GM12878 (cell line): ENCODE measurements around the gene ANAPC5. TPM values are rescaled to one million over a fixed set of nuclear protein-coding genes. Genes with fewer than 3 reads are reported as not detected.
A peak's percentile ranks its signal among the peaks of the same experiment; 100 is the strongest.

ENCODE experiments used
- ATAC-seq: fragments of 200-7000 bp; cut with Tn5 transposase; 3 replicates; pipeline ENCODE4 v1.9.1; 2020; ENCODE audit warnings: mild to moderate bottlenecking, moderate library complexity
- BruUV-seq: library from RNA; stranded (reverse); fragments of 400-500 nt; replicated peaks from 2 replicates; lab custom pipeline; 2021; lab: Mats Ljungman, UMichigan
- CTCF ChIA-PET: fragments of 300-600 bp; sonication (Branson Sonifier 250); formaldehyde crosslinking; extraction: SDS; loops from one replicate; lab custom pipeline; 2021; ENCODE audit warnings: inconsistent platforms; lab: Yijun Ruan, JAX
- POLR2A ChIA-PET: fragments of 350-600 bp; formaldehyde crosslinking; extraction: SDS; loops from one replicate; lab custom pipeline; 2021; ENCODE audit warnings: inconsistent platforms; lab: Charles Lee
- RAD21 ChIA-PET: fragments of 300-600 bp; sonication (Branson Sonifier 250); formaldehyde crosslinking; loops from one replicate; lab custom pipeline; 2023; ENCODE audit warnings: antibody characterized with exemption; ENCODE audit not compliant: unreplicated experiment; lab: Charles Lee
- SMC1A ChIA-PET: fragments of 300-600 bp; sonication (Branson Sonifier 250); formaldehyde crosslinking; loops from one replicate; lab custom pipeline; 2023; ENCODE audit not compliant: unreplicated experiment, uncharacterized antibody; lab: Charles Lee
- DNase-seq: peaks from one replicate; pipeline ENCODE4 v3.0.0-alpha.2; 2011; ENCODE audit warnings: low read depth, low spot score
- FAIRE-seq: peaks from 3 replicates; lab custom pipeline; 2011; peaks lifted over from hg19 to GRCh38; lab: Jason Lieb, UNC
- H2AFZ ChIP-seq: 2 replicates; pipeline ENCODE4 v1.6.0; 2011; ENCODE audit warnings: low read depth, low read length, control low read depth; ENCODE audit not compliant: control insufficient read depth
- H3K27ac ChIP-seq: 2 replicates; pipeline ENCODE4 v1.5.1; 2011; ENCODE audit warnings: control low read depth; ENCODE audit not compliant: control insufficient read depth, insufficient read depth
- H3K27me3 ChIP-seq, 2 experiments: replicated peaks in 1 of 2; 2 replicates each; pipeline versions ENCODE4 v1.6.0 to v1.6.1; 2011; ENCODE audit warnings: low read length in 1 of 2; ENCODE audit not compliant: control insufficient read depth in 2 of 2, insufficient read depth in 2 of 2
- H3K36me3 ChIP-seq, 2 experiments: 2 replicates each; pipeline ENCODE4 v1.5.1; 2011; ENCODE audit warnings: low read length in 1 of 2; ENCODE audit not compliant: control insufficient read depth in 2 of 2, insufficient read depth in 2 of 2
- H3K4me1 ChIP-seq: 2 replicates; pipeline ENCODE4 v1.6.1; 2011; ENCODE audit warnings: mild to moderate bottlenecking, low read length, moderate library complexity, mixed read lengths; ENCODE audit not compliant: control insufficient read depth, insufficient read depth
- H3K4me2 ChIP-seq: 2 replicates; pipeline ENCODE4 v1.6.0; 2011; ENCODE audit warnings: control low read depth; ENCODE audit not compliant: control insufficient read depth, insufficient read depth
- H3K4me3 ChIP-seq: fragments of 200-600 bp; sonication (generic); 2 replicates; pipeline ENCODE4 v1.5.1; 2016
- H3K79me2 ChIP-seq: 2 replicates; pipeline ENCODE4 v1.6.0; 2011; ENCODE audit warnings: low read length; ENCODE audit not compliant: control insufficient read depth, insufficient read depth
- H3K9ac ChIP-seq: 2 replicates; pipeline ENCODE4 v1.8.0; 2011; ENCODE audit warnings: low read length, control low read depth, mixed read lengths; ENCODE audit not compliant: control insufficient read depth, insufficient read depth
- H3K9me3 ChIP-seq: replicated peaks from 3 replicates; pipeline ENCODE4 v1.5.1; 2011; ENCODE audit warnings: mild to moderate bottlenecking, low read length; ENCODE audit not compliant: control insufficient read depth, insufficient read depth
- H4K20me1 ChIP-seq: 2 replicates; pipeline ENCODE4 v1.6.0; 2011; ENCODE audit not compliant: control insufficient read depth, insufficient read depth
- ASH2L ChIP-seq: fragments of 300-600, 200-600 bp; sonication (generic); IDR thresholded peaks from 2 replicates; pipeline ENCODE4 v1.6.1; 2017; ENCODE audit warnings: low read depth, mild to moderate bottlenecking, borderline replicate concordance
- PAX5 ChIP-seq: IDR thresholded peaks from 2 replicates; pipeline ENCODE4 v1.6.1; 2011; ENCODE audit warnings: low read depth, low read length, borderline replicate concordance
- POU2F2 ChIP-seq: IDR thresholded peaks from 3 replicates; pipeline ENCODE4 v1.6.1; 2011; ENCODE audit warnings: low read depth, mild to moderate bottlenecking, low read length, borderline replicate concordance
- RCOR1 ChIP-seq: conservative IDR thresholded peaks from 2 replicates; pipeline ENCODE4 v1.6.1; 2012; ENCODE audit warnings: low read depth, low read length, improper control_type of control experiment
- SP1 ChIP-seq: IDR thresholded peaks from one replicate; pipeline ENCODE4 v1.6.1; 2011; ENCODE audit warnings: low read depth, low read length
- SREBF2 ChIP-seq: IDR thresholded peaks from 2 replicates; pipeline ENCODE4 v1.6.1; 2012; ENCODE audit warnings: mild to moderate bottlenecking, low read length
- STAT3 ChIP-seq: IDR thresholded peaks from 2 replicates; pipeline ENCODE4 v1.6.1; 2011; ENCODE audit warnings: low read depth, low read length, improper control_type of control experiment
- ZNF217 ChIP-seq: fragments of 450-650 bp; IDR thresholded peaks from 2 replicates; pipeline ENCODE4 v1.6.1; 2017; ENCODE audit warnings: antibody characterized with exemption, mild to moderate bottlenecking
- ZSCAN29 ChIP-seq: fragments of 450-650 bp; IDR thresholded peaks from 2 replicates; pipeline ENCODE4 v1.6.1; 2017; ENCODE audit warnings: mild to moderate bottlenecking, moderate library complexity
- in situ Hi-C: fragments of 300-500 bp; cut with MboI; formaldehyde crosslinking; loops from 9 replicates; pipeline ENCODE4 v1.14.3; 2018; ENCODE audit warnings: mixed read lengths
- intact Hi-C: fragments of 100-400 bp; cut with micrococcal nuclease; formaldehyde crosslinking; loops from one replicate; pipeline ENCODE4 v1.14.2; 2022; ENCODE audit not compliant: unreplicated experiment
- polyA plus RNA-seq, 11 experiments: library from polyadenylated mRNA; depleted of rRNA in 4 of 11; unstranded in 6 of 11; stranded (reverse) in 5 of 11; fragments of >200 nt; fragmentation: Nextera tagmentation in 4 of 11; fragmentation: Illumina TruSeq in 1 of 11; extraction: Ambion mirVana in 4 of 11; extraction: Trizol in 1 of 11; gene quantifications; 1 replicate in 1 of 11; 2 replicates in 10 of 11; pipeline versions ENCODE4 v1.2.1 to v1.2.3, GENCODE V29; 2011 to 2016; ENCODE audit warnings: inconsistent platforms in 2 of 11, missing spikeins in 2 of 11, low read depth in 1 of 11
- total RNA-seq, 4 experiments: library from RNA; depleted of rRNA in 3 of 4; stranded (reverse); fragments of >200 nt in 3 of 4; fragmentation: Illumina TruSeq in 1 of 4; extraction: Trizol in 1 of 4; gene quantifications; 2 replicates each; pipeline versions ENCODE4 v1.2.1 to v1.2.3, GENCODE V29; 2013 to 2021
- TF ChIP-seq, protein P1 (sequence below): fragments of 450-650 bp; IDR thresholded peaks from 2 replicates; pipeline ENCODE4 v1.6.1; 2016; ENCODE audit warnings: mild to moderate bottlenecking
- TF ChIP-seq, protein P2 (sequence below): fragments of 450-650 bp; IDR thresholded peaks from 2 replicates; pipeline ENCODE4 v1.6.1; 2016; ENCODE audit warnings: mild to moderate bottlenecking

ANAPC5 gene
- total and polyA plus RNA-seq, 10 of the 15 experiments (the other 5 are each of a cell fraction or from before 2014, with no cell fraction given), result 102 to 227 (median 166) TPM

DNA sequence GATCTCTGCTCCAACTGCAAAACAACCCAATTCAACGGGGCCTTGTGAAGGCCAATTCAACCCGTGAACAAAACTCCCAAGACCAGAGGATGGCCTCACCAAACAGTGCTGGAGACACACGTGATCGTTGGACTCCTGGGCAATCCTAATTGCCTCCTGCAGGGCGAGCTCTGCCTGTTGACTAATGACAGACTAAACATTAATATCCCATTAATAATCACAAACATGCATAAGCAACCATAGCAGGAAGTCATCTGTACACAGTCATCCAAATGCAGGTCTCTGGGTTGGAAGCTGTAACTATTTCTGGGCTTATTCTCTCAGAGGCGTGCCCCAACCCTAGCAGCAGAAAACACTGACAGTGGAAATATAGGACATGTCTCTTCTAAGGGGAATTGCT lies 21.0 kb downstream of the ANAPC5 start (continued):
- TF ChIP-seq ZSCAN29, result no peak
- no peak for TF ChIP-seq ASH2L
- TF ChIP-seq, protein P1, sequence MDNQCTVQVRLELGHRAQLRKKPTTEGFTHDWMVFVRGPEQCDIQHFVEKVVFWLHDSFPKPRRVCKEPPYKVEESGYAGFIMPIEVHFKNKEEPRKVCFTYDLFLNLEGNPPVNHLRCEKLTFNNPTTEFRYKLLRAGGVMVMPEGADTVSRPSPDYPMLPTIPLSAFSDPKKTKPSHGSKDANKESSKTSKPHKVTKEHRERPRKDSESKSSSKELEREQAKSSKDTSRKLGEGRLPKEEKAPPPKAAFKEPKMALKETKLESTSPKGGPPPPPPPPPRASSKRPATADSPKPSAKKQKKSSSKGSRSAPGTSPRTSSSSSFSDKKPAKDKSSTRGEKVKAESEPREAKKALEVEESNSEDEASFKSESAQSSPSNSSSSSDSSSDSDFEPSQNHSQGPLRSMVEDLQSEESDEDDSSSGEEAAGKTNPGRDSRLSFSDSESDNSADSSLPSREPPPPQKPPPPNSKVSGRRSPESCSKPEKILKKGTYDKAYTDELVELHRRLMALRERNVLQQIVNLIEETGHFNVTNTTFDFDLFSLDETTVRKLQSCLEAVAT, result no peak

DNA sequence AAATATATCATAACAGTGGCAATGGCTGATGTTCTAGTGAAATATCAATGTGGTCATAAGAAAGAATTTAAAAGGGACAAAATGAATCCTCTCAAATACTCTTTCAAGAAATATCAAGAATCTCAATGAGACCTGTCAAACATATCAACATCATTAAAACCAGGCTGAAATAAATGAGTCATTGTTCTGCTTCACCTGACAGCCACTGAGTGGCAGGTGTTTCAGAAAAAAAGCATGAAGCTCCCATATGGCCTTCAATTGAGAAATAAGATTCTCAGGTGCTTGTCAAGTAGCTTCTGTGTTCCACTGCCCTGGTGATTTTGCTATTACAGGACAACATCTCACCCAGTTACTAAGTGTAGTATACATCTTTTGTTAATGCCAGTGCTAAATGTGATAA lies 21.5 kb downstream of the ANAPC5 start:
- Histone ChIP-seq H3K27me3 (no peaks in the 10 kb centered on the region), H3K4me3 (no peak overlapping the region), H3K9me3 (no peaks in the 10 kb centered on the region), H2AFZ (no peak overlapping the region), H3K9ac (no peak overlapping the region), H3K36me3 (peaks cover 25 to 45% of the 10 kb centered on the region in 2 experiments), H3K4me2 (no peak overlapping the region), H3K27ac (no peak overlapping the region), H3K4me1 (no peaks in the 10 kb centered on the region), H4K20me1 (no peaks in the 10 kb centered on the region), H3K79me2 (no peaks in the 10 kb centered on the region)
- ChIA-PET SMC1A (interaction anchor here (0.7 to 1.0 kb wide), 2 partner anchors 112 to 133 kb away, joined by 3 read pairs; no protein-coding TSS in a partner anchor), CTCF (no interaction called here), POLR2A (no interaction called here), RAD21 (interaction anchor here (1.0 kb wide), 1 partner anchor 113 kb away, joined by 3 read pairs; no protein-coding TSS in a partner anchor)
- TF ChIP-seq RCOR1, result no peak
- no peak for TF ChIP-seq SREBF2
- no peak for TF ChIP-seq STAT3
- no peak for TF ChIP-seq PAX5
- TF ChIP-seq, protein P2, sequence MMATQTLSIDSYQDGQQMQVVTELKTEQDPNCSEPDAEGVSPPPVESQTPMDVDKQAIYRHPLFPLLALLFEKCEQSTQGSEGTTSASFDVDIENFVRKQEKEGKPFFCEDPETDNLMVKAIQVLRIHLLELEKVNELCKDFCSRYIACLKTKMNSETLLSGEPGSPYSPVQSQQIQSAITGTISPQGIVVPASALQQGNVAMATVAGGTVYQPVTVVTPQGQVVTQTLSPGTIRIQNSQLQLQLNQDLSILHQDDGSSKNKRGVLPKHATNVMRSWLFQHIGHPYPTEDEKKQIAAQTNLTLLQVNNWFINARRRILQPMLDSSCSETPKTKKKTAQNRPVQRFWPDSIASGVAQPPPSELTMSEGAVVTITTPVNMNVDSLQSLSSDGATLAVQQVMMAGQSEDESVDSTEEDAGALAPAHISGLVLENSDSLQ, result peak; percentile 53
- no peak for TF ChIP-seq POU2F2
- no peak for TF ChIP-seq SP1
- TF ChIP-seq ZNF217, result no peak
- BruUV-seq, result no TSS peak
- FAIRE-seq (no peak), DNase-seq (no peak), ATAC-seq (no peak)
- intact Hi-C loops, result loop anchor here (5.0 kb wide), 2 partner anchors 72 to 352 kb away; partner anchors contain the start of gene RNF34
- in situ Hi-C loops, result loop anchor here (25.0 kb wide), 1 partner anchor 107 kb away; no protein-coding TSS in a partner anchor
